ENCODE results near the gene ACTA1. TPM values are rescaled to one million over a fixed set of nuclear protein-coding genes. Genes with fewer than 3 reads are reported as not detected.
"Not testable (repeated sequence)": the region's sequence is repeated elsewhere in the genome, so short reads cannot be mapped to it uniquely, and the experiment has no call there.

Gene ACTA1
- total and polyA plus RNA-seq, 9 of the 15 experiments (the other 6 are each of a cell fraction or from before 2014, with no cell fraction given) = 0.07 to 0.36 TPM; not detected in 7

GRCh38 chr1:229412810-229413209, 21.1 kb downstream of the ACTA1 start:
- DNase-seq (ENCODE audit: extremely low read depth in 1 of 4, low spot score in 3 of 4); FAIRE-seq; H3K79me2 ChIP-seq (ENCODE audit: control insufficient read depth, insufficient read depth, low read length); H3K4me3 ChIP-seq; in situ Hi-C loops (cut with MboI); H3K36me3 ChIP-seq (ENCODE audit: control insufficient read depth, insufficient read depth, low read length); H3K4me1 ChIP-seq (replicated peaks in 1 of 2; ENCODE audit: control insufficient read depth in 2 of 2, insufficient read depth in 2 of 2, low read length in 2 of 2); intact Hi-C loops (cut with micrococcal nuclease); H2AFZ ChIP-seq (ENCODE audit: low read depth, low read length); H3K4me2 ChIP-seq (ENCODE audit: insufficient read depth, low read length); BruUV-seq (replicated peaks); H3K27ac ChIP-seq (ENCODE audit: extremely low read depth, low read depth, low read length); H3K9me1 ChIP-seq (ENCODE audit: control insufficient read depth, insufficient read depth, low read length); H4K20me1 ChIP-seq (replicated peaks; ENCODE audit: control insufficient read depth, insufficient read depth, low read length); ATAC-seq; H3K9ac ChIP-seq (ENCODE audit: insufficient read depth in 1 of 2, low read depth in 2 of 2, low read length in 2 of 2); CTCF ChIA-PET (ENCODE audit: low intra/inter-chr PET ratio); H3K9me3 ChIP-seq (replicated peaks; ENCODE audit: control insufficient read depth, insufficient read depth, low read depth, low read length): not testable (repeated sequence)
- H3K27me3 ChIP-seq (ENCODE audit: control insufficient read depth in 2 of 2, insufficient read depth in 2 of 2, low read length in 2 of 2) = peaks cover 44 to 51% of the 10 kb centered on the region in 2 experiments
- WGBS (ENCODE audit: insufficient coverage, low coverage, missing lambda C conversion rate) = 0% methylated on average over 5 of the region's 5 CpGs
- POLR2A ChIA-PET = interaction anchor here (1.5 kb wide), 1 partner anchor 8 kb away, joined by 5 read pairs; no protein-coding TSS in a partner anchor

DNA sequence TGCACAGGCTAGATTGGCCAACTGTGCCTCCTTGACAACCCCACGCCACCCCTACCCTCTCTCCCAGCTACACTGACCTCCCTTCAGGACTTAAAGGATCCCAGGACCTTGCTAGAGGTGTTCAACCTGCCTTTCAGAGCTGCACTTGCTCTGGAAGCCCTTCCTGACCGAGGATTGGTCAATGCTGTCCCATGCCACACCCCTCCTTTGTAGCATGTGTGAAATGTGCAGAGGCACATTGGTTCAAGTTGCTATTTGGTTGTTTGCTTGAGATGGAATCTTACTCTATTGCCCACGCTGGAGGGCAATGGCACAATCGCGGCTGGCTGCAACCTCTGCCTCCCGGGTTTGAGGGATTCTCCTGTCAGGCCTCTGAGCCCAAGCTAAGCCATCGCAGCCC, 21.8 kb downstream of the ACTA1 start:
- Histone ChIP-seq H3K36me3 (ENCODE audit: control insufficient read depth, insufficient read depth, low read length) (no peaks in the 10 kb centered on the region), H3K4me2 (ENCODE audit: insufficient read depth, low read length) (no peak overlapping the region), H3K27me3 (ENCODE audit: control insufficient read depth in 2 of 2, insufficient read depth in 2 of 2, low read length in 2 of 2) (peaks cover 52 to 59% of the 10 kb centered on the region in 2 experiments), H3K9me1 (ENCODE audit: control insufficient read depth, insufficient read depth, low read length) (no peaks in the 10 kb centered on the region), H3K27ac (ENCODE audit: extremely low read depth, low read depth, low read length) (no peak overlapping the region), H2AFZ (ENCODE audit: low read depth, low read length) (no peak overlapping the region), H3K4me1 (replicated peaks in 1 of 2; ENCODE audit: control insufficient read depth in 2 of 2, insufficient read depth in 2 of 2, low read length in 2 of 2) (peaks cover 6 to 14% of the 10 kb centered on the region in 2 experiments; a peak in 4 of 5 replicates), H3K79me2 (ENCODE audit: control insufficient read depth, insufficient read depth, low read length) (no peaks in the 10 kb centered on the region), H4K20me1 (replicated peaks; ENCODE audit: control insufficient read depth, insufficient read depth, low read length) (0 out of 2 replicates have a peak, but pooled peaks cover 3% of the 10 kb centered on the region), H3K9ac (ENCODE audit: insufficient read depth in 1 of 2, low read depth in 2 of 2, low read length in 2 of 2) (no peak overlapping the region), H3K4me3 (no peak overlapping the region), H3K9me3 (replicated peaks; ENCODE audit: control insufficient read depth, insufficient read depth, low read depth, low read length) (no peaks in the 10 kb centered on the region)
- intact Hi-C loops (cut with micrococcal nuclease) (no loop called here), in situ Hi-C loops (cut with MboI) (no loop called here)
- ATAC-seq (peak; percentile 26; the same call in 2 of the 3 replicates), FAIRE-seq (no peak), DNase-seq (ENCODE audit: extremely low read depth in 1 of 4, low spot score in 3 of 4) (no peak)
- ChIA-PET POLR2A (interaction anchor here (0.6 to 1.5 kb wide), 2 partner anchors 9 to 216 kb away, joined by 3 to 5 read pairs; no protein-coding TSS in a partner anchor), CTCF (ENCODE audit: low intra/inter-chr PET ratio) (no interaction called here)
- 4% methylated on average over 7 of the region's 7 CpGs for WGBS (ENCODE audit: insufficient coverage, low coverage, missing lambda C conversion rate)
- TF ChIP-seq GTF3C2 (IDR thresholded peaks at IDR 0.05; ENCODE audit: borderline replicate concordance, extremely low read depth, insufficient read length) (no peak), ZNF282 (CRISPR knock-in tag; IDR thresholded peaks at IDR 0.05) (no peak), ZNF41 (CRISPR knock-in tag; conservative IDR thresholded peaks at IDR 0.05) (no peak), ZNF253 (CRISPR knock-in tag; conservative IDR thresholded peaks at IDR 0.05) (no peak), ZNF764 (CRISPR knock-in tag; IDR thresholded peaks at IDR 0.05; ENCODE audit: low read depth) (no peak), AFF4 (CRISPR knock-in tag; IDR thresholded peaks at IDR 0.05) (no peak), EZH2 (IDR thresholded peaks at IDR 0.05; ENCODE audit: borderline replicate concordance, low read depth, low read length) (no peak)
- no TSS peak for BruUV-seq (replicated peaks)

Data from K562 (cell line).